Choroid plexus epithelial cell (primary cell): ENCODE data around the gene GANC.

ENCODE experiments used
- DNase-seq: peaks from one replicate; pipeline ENCODE4 v3.0.0-alpha.2; 2010; ENCODE audit warnings: low read depth
- H3K4me3 ChIP-seq: 2 replicates; pipeline ENCODE4 v1.5.1; 2011; ENCODE audit warnings: low read depth, mild to moderate bottlenecking, control low read depth, low read length, moderate library complexity
- CTCF ChIP-seq: conservative IDR thresholded peaks from 2 replicates; pipeline ENCODE4 v1.5.1; 2011; ENCODE audit warnings: low read depth, mild to moderate bottlenecking, control low read depth, inconsistent platforms, low read length, moderate library complexity

GANC gene

GRCh38 chr15:42344763-42345162 is 71.8 kb downstream of the GANC start:
- no peak overlapping the region for H3K4me3 ChIP-seq
- DNase-seq = peak; percentile 89
- no peak for TF ChIP-seq CTCF

- no peak for TF ChIP-seq CTCF
- DNase-seq = no peak
- H3K4me3 ChIP-seq = no peak overlapping the region
Observed at GRCh38 chr15:42345504-42345903, 72.5 kb downstream of the GANC start.

GRCh38 chr15:42348083-42348482 is 75.1 kb downstream of the GANC start:
- peak; percentile 30 for DNase-seq
- TF ChIP-seq CTCF = no peak
- H3K4me3 ChIP-seq = no peak overlapping the region

GRCh38 chr15:42349186-42349585 is 76.2 kb downstream of the GANC start:
- peak; percentile 76 for DNase-seq
- no peak for TF ChIP-seq CTCF
- H3K4me3 ChIP-seq = no peak overlapping the region

GRCh38 chr15:42352401-42352800 is 79.4 kb downstream of the GANC start:
- TF ChIP-seq CTCF = no peak
- H3K4me3 ChIP-seq = no peak overlapping the region
- no peak for DNase-seq

- DNase-seq = no peak
- H3K4me3 ChIP-seq = no peak overlapping the region
- TF ChIP-seq CTCF = no peak
Observed at GRCh38 chr15:42353061-42353460, 80.1 kb downstream of the GANC start.

- no peak for TF ChIP-seq CTCF
- H3K4me3 ChIP-seq = no peak overlapping the region
- no peak for DNase-seq
Observed at GRCh38 chr15:42354824-42355223, 81.8 kb downstream of the GANC start.
